GM10847 (cell line): ENCODE measurements around the gene CDC7.

Experiments used
- POLR2A ChIP-seq: IDR thresholded peaks from 2 replicates; pipeline ENCODE4 v1.6.1; 2011; ENCODE audit not compliant: insufficient read length; ENCODE audit errors: extremely low read depth

CDC7 gene

GRCh38 chr1:91500756-91501522, at the start of gene CDC7:
Gene CDC7, plus strand, starts transcription at chr1:91500851. Its CDS starts 866 bp downstream, at chr1:91501717.
- peak; percentile 29 for TF ChIP-seq POLR2A

GRCh38 chr1:91454136-91454535, 46.5 kb upstream of the CDC7 start:
- TF ChIP-seq POLR2A, result no peak

- no peak for TF ChIP-seq POLR2A
Observed at GRCh38 chr1:91455334-91455733, 45.3 kb upstream of the CDC7 start.

GRCh38 chr1:91455896-91456295, 44.8 kb upstream of the CDC7 start:
- TF ChIP-seq POLR2A, result no peak

GRCh38 chr1:91476533-91477217, 24.0 kb upstream of the CDC7 start:
- no peak for TF ChIP-seq POLR2A

GRCh38 chr1:91487469-91487868, 13.2 kb upstream of the CDC7 start:
- no peak for TF ChIP-seq POLR2A

GRCh38 chr1:91490501-91490900, 10.2 kb upstream of the CDC7 start:
- TF ChIP-seq POLR2A, result no peak

- TF ChIP-seq POLR2A, result no peak
Observed at GRCh38 chr1:91498035-91498434, 2.6 kb upstream of the CDC7 start.

- TF ChIP-seq POLR2A, result no peak
Observed at GRCh38 chr1:91498498-91499245, 2.0 kb upstream of the CDC7 start.

GRCh38 chr1:91499346-91499745, 1.3 kb upstream of the CDC7 start:
- no peak for TF ChIP-seq POLR2A

- TF ChIP-seq POLR2A, result no peak
Observed at GRCh38 chr1:91499904-91500755, 521 bp upstream of the CDC7 start.

- no peak for TF ChIP-seq POLR2A
Observed at GRCh38 chr1:91501523-91501851, 836 bp downstream of the CDC7 start.

GRCh38 chr1:91501971-91502671, 1.5 kb downstream of the CDC7 start:
- TF ChIP-seq POLR2A, result no peak

GRCh38 chr1:91502672-91503184, 2.1 kb downstream of the CDC7 start:
- TF ChIP-seq POLR2A, result no peak
